PC-3 (cell line): Measurements from ENCODE around the gene SPAG7.

ENCODE experiments used
- EZH2 ChIP-seq: fragments of 300-600 bp; sonication (generic); IDR thresholded peaks from one replicate; pipeline ENCODE4 v1.6.1; 2017; ENCODE audit warnings: antibody characterized with exemption, mild to moderate bottlenecking, low read length; ENCODE audit not compliant: unreplicated experiment
- EZH2phosphoT487 ChIP-seq: fragments of 300-600 bp; sonication (generic); IDR thresholded peaks from 2 replicates; pipeline ENCODE4 v1.6.1; 2018; ENCODE audit warnings: mild to moderate bottlenecking, antibody characterized with exemption, low read length, borderline replicate concordance
- TF ChIP-seq, protein P1 (sequence below): fragments of 300-600 bp; sonication (generic); conservative IDR thresholded peaks from 2 replicates; pipeline ENCODE4 v1.5.1; 2017; ENCODE audit warnings: antibody characterized with exemption, low read depth, mild to moderate bottlenecking, low read length

DNA sequence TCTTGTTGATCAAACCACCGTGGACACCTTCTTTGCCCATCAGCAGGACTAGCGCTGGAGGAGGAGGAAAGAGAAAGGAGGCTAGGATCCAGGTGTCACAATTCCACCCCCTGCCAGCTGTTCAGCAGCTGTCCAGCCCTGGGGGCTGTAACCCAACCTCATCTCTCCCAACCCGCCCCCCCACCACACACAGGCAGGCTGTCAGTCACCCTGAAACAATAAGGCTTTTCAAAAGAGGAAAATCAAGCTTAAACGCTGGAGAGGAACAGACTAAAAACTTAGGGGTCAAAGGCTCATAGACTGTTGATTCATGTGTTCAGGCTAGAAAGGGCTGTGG is 21.7 kb downstream of the SPAG7 start:
- TF ChIP-seq, protein P1, sequence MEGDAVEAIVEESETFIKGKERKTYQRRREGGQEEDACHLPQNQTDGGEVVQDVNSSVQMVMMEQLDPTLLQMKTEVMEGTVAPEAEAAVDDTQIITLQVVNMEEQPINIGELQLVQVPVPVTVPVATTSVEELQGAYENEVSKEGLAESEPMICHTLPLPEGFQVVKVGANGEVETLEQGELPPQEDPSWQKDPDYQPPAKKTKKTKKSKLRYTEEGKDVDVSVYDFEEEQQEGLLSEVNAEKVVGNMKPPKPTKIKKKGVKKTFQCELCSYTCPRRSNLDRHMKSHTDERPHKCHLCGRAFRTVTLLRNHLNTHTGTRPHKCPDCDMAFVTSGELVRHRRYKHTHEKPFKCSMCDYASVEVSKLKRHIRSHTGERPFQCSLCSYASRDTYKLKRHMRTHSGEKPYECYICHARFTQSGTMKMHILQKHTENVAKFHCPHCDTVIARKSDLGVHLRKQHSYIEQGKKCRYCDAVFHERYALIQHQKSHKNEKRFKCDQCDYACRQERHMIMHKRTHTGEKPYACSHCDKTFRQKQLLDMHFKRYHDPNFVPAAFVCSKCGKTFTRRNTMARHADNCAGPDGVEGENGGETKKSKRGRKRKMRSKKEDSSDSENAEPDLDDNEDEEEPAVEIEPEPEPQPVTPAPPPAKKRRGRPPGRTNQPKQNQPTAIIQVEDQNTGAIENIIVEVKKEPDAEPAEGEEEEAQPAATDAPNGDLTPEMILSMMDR = no peak
- no peak for TF ChIP-seq EZH2
- no peak for TF ChIP-seq EZH2phosphoT487
